HG02938 (cell line): ENCODE data around the gene MYO1F.
"Not testable (repeated sequence)": the region's sequence is repeated elsewhere in the genome, so short reads cannot be mapped to it uniquely, and the experiment has no call there.

Source experiments
- ATAC-seq: cut with Tn5 transposase; IDR thresholded peaks from one replicate; pipeline ENCODE4 v1.9.1; 2021; ENCODE audit warnings: mild to moderate bottlenecking, moderate library complexity; ENCODE audit not compliant: unreplicated experiment

MYO1F gene

DNA sequence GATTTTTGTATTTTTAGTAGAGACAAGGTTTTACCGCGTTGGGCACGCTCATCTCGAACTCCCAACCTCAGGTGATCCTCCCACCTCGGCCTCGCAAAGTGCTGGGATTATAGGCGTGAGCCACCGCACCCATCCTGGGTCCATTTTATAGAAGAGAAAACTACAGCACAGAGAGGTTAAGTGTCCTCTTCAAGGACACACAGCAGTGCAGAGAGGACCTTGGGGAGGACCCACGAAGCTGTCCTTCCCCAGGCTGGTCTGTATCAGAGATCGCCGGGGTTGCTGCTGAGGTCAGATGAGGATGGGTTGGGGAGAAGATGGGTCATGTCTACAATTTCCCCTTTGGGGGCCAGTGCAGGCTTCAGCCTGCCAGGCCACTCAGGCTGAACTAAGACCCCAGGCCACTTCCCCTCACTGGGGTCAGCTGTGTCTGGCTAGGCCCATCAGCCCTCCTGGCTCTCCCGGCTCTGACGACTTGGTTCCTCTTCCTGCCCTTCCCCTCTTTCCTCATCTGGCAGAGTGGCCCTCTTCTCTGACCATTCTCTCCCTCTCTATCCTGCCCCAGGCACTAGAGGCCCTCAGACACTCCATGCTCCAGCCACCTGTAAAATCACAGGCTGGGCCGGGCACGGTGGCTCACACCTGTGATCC lies 9.6 kb downstream of the MYO1F start:
- ATAC-seq: no peak

DNA sequence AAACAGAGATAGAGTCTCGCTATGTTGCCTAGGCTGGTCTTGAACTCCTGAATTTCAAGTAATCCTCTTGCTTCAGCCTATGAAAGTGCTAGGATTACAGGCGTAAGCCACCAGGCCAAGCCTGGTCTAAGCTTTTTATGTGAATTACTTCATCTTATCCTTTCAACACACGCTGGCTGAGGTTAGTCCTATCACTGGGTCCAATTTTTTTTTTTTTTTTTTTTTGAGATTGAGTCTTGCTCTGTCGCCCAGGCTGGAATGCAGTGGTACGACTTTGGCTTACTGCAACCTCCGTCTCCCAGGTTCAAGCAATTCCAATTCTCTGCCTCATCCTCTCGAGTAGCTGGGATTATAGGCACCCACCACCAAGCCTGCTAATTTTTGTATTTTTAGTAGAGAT lies 10.4 kb downstream of the MYO1F start:
- ATAC-seq: no peak

DNA sequence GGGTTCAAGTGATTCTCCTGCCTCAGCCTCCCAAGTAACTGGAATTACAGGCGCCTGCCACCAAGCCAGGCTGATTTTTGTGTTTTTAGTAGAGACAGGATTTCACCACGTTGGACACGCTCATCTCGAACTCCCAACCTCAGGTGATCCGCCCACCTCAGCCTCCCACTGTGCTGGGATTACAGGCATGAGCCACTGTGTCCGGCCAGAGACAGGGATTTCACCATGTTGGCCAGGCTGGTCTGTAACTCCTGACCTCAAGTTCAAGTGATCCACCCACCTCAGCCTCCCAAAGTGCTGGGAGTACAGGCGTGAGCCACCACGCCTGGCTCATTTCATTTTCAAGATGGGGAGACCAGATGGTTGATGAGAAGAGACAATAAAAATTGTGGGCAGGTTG lies 12.4 kb downstream of the MYO1F start:
- not testable (repeated sequence) for ATAC-seq

DNA sequence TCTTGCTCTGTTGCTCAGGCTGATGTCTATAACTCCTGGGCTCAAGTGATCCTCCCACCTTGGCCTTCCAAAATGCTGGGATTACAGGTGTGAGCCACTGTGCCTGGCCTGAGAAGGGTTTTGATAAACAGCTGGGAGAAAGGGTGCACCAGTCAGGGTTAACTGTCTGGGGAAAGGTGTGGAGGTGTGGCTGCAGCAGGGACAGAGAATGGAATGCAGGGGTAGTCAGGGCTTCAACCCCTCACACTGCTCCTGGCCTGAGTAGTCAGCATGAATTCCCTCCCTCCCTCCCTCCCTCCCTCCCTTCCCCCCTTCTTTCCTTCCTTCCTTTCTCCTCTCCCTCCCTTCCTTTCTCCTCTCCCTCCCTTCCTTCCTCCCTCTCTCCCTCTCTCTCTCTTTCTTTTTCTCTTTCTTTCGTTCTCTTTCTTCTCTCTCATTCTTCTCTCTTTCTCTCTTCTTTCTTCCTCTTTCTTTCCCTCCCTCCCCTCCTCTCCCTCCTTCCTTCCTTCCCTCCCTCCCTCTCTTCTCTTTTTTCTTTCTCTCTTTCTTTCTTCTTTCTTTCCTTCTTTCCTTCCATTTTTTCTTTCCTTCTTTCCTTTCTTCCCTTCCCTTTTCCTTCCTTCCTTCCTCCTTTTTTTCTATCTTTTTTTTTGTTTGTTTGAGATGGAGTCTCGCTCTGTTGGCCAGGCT lies 16.0 kb downstream of the MYO1F start:
- no peak for ATAC-seq

DNA sequence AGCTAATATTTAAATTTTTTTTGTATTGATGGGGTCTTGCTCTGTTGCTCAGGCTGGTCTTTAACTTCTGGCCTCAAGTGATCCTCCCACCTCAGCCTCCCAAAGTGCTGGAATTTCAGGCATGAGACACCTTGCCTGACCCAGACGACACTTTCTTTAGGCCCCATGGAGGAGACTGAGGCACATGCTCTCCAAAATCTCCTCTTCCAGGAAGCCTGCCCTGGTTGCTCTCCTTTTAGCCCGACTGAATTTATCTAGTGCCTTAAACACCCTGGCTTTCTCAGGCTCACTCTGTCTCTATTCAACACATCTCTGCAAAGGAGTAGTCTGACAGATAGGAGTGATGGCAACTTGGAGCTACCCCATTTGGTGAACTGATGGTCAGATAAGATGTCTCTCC lies 18.9 kb downstream of the MYO1F start:
- ATAC-seq: no peak

DNA sequence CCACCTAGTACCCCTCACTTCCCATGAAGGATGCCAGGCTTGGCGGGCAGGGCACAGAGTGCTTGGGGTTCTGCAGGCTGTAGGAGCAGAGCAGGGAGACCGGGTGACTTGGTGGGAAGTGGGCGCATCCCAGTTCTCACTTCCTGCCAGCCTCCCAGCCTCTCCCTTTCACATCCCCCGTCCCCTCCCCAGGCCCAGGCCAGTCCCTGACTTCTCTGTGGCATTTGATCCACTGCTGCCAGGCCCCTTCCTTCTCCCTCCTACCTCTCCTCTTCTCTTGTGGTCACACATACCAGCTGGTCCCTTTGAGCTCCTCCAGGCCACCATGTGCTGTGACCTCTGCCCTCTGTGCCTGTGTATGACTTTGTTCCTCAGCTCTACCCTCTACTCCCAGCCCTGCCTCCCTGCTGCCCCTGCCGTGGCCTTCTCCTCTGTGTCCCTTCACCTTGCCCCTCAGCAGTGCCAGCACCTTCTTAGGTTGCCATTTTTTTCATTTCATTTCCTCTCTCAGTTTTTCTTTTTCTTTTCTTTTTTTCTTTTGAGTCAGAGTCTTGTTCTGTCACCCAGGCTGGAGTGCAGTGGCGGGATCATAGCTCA lies 19.5 kb downstream of the MYO1F start:
- no peak for ATAC-seq

DNA sequence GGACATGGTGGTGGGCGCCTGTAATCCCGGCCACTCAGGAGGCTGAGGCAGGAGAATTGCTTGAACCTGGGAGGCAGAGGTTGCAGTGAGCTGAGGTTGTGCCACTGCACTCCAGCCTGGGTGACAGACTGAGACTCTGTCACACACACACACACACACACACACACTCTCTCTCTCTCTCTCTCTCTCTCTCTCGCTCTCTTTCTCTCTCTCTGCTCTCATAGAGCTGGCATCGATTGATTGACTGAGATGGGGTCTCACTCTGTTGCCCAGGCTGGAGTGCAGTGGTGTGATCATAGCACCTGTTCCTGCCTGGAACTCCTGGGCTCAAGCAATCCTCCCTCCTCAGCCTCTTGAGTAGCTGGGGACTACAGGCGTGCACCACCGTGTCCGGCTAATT lies 23.5 kb downstream of the MYO1F start:
- not testable (repeated sequence) for ATAC-seq

DNA sequence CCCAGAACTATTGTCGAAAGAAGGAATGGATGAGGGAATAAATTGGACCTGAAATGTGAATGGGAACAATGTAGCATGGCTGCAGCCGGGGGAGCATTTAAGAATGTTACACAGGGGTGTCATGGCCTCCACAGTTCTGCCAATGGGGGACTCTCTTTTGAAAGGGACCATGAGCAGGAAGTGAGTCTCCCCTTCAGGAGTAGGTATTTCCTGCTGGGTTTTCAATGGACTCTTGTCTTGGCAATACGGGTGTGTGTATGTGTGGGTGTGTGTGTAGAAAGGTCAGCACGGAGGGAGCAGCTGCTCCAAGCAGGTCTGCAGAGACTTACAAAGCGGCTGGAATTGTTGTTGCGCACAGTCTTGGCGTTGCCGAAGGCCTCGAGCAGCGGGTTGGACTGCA lies 24.4 kb downstream of the MYO1F start:
- ATAC-seq: no peak

DNA sequence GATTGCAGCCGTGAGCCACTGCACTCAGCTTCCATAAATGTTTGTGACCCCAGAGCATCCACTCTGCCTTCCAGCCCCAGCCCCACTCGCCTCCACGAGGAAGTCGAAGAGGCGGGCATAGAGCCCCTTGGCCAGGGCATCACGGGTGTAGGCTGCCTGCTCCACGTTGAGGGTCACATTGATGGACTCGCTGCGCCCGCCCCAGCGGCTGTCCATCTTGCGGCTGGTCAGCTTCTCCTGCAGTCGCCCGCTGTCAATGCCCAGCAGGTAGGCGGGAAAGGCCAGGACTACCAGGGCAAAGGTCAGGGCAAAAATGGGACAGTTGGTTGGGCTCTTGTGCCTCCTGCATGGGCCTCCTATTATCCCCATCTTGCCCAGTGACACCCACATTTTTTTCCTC lies 27.2 kb downstream of the MYO1F start:
- ATAC-seq: no peak

DNA sequence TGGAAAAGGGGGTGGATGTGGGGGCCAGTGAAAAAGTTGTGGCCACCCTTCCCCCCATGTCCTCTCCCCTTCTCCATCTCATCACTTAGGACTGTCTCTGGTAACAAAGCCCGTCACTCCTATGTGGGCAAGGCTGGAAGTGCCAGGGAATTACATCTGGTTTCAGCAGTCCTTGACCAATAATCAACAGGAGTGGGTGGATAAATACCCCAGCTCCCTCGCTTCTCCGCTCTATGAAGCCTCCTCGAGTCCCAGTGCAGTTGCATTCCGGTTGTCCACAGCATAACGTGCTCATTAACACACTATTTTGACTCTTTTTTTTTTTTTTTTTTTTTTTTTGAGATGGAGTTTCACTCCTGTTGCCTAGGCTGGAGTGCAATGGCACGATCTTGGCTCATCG lies 31.5 kb downstream of the MYO1F start:
- ATAC-seq: no peak

DNA sequence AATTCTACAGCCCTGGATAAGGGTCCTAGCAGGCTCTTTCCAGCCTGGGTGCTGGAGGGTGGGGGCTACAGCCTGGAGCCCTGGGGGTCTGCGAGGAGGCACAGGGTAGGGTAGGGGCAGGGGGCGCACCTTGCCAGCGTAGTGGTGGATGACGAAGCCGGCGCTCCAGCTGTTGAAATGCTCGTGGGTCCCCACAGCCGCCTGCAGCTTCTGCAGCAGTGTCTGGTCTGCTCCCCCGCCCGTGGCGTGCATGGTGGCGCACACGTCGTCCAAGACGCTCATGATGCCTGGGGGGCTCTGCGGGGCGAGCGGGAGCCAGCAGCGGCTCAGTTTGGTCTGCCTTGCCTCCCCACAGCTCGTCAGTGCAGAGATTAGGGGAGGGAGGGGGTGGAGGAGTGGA lies 33.1 kb downstream of the MYO1F start:
- ATAC-seq: no peak

DNA sequence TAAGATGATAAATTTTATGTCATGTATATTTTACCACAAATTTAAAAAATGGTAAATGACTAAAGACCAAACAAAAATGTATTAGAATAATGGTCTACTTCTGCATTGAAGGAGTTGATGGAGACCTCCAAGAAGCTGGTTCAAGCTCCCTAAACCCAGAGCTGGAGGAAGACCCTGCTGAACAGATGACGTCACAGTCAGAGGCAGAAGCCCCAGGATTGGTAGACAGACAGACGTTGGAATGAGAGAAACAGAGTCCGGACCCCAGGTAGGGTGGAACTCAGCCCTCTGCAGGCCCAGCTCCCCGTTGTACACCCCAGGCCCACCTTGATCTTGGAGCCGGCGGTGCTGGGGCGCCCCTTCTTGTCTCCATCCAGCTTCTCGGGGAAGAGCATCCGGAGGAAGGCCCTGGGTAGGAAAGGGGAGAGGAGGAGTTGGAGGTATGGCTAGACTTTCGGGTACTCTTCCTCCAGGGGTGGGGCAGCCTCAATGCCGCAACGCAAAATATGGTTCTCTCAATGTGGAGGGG lies 37.6 kb downstream of the MYO1F start:
- no peak for ATAC-seq

DNA sequence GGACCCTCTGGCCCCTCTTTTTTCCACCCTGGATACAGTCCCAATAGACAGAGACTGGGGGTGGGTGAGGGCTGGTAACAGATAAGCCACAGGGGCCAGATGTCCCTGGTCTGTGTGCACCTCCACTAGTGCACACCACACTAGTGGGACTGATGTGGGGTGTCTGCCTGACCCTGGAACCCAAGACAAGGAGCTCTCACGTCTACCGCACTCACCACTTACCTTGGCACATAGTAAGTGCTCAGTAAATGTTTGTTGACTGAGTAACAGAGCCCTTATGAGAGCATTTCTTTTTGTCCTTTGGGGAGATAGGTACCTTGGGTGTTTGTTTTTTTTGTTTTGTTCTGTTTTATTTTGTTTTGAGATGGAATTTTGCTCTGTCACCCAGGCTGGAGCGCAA lies 40.1 kb downstream of the MYO1F start:
- ATAC-seq: no peak

DNA sequence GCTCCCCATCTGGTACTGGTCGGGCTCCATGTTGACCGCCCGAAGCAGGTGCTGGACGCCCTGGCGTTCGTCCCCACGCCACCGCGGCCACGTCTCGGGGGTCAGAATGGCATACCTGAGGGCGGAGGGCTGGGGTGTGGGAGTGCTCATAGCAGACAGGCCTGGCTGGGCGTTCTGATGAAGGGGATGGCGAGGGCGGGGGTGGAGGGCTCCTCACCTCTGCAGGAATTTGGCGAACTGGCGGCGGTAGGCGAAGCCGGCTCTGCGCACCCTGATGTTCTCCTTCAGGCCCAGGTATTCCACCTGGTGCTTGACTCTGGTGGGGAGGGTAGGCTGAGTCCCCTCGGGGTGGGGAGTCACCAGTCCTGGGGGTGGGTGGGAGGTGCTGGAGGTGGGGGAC lies 41.0 kb downstream of the MYO1F start:
- no peak for ATAC-seq

DNA sequence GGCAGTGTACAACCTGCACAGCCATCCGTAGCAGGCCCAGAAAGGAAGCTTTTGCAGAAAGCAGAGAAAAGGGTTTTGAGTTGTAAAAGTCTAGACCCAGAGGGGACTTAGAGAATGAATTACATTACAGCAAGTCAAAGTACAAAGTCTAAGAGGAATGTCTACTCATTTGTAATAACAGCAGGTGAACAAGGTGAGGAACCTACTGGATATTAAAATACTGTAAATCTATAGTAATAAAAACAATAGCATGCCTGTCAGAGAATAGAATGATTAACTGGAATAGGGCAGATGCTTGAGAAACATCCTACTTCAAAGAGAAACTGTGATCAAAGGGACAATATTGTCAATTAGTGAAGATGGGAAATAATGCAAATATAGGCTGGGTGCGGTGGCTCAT lies 45.0 kb downstream of the MYO1F start:
- ATAC-seq: no peak

DNA sequence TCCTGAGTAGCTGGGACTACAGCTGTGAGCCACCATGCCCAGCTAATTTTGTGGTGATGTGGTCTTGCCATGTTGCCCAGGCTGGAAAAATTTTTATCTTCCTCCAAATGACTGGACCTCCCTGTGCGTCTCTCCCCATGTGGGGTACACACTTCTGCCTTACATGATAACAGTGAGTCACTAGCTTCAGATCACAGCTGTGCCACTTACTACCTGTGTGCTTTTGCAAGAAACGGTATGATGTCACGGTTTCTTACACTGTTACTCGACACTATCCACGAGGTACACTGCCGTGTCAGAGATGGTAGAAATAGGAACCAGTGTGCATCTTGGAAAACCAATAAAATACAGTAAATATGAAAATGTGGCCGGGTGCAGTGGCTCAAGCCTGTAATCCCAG lies 45.8 kb downstream of the MYO1F start:
- no peak for ATAC-seq

DNA sequence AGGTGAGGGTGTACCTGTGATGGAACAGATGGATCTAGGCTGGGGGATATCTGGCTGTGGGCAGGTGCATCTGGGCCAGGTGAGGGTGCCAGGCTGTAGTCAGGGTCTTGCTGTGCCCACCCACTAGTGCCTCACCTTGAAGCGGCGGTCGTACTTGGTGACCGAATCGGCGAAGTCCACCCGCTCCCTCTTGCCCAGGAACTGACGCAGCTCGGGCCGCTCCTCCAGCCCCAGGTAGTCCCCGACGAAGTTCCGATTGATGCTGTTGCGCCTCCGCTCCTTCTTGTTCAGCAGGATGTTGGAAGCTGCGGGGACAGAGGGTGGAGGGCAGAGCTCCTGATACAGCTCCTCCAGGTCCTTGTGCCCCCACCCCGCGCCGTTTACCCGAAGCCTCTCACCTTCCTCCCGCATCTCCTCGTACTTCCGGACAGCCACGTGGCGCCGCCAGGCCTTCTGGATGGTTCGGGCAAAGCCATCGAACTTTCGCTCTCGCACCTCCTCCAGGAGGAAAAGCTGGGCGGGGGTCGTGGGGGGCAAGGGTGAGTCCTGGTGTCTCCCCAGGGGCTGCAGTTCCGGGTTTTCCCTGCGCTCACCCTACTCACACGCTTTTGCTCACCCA lies 47.1 kb downstream of the MYO1F start:
- ATAC-seq: no peak

DNA sequence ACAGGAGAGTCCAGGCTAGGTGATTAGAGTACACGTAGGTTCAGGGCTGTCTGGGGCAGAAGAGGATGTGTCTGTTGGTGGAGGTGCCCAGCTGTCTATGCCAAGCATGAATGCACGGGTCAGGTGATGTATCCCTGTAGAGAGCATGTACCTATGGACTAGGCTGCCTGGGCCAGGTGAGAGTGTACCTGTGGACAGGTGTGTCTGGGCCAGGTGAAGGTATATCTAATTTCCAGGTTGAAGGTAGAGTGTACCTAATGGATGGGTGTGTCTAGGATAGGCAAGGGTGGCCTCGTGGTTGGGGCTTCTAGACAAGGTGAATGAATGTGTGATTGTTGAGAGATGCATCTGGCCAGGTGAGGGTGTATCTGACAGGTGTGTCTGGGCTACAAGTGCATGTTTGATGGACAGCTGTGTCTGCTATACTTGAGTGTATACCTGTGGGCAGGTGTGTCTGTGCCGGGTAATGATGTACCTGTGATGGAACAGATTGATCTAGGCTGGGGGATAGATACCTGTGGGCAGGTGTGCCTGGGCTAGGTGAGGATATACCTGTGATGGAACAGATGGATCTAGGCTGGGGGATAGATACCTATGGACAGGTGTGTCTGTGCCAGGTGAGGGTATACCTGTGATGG lies 47.8 kb downstream of the MYO1F start:
- ATAC-seq: no peak

DNA sequence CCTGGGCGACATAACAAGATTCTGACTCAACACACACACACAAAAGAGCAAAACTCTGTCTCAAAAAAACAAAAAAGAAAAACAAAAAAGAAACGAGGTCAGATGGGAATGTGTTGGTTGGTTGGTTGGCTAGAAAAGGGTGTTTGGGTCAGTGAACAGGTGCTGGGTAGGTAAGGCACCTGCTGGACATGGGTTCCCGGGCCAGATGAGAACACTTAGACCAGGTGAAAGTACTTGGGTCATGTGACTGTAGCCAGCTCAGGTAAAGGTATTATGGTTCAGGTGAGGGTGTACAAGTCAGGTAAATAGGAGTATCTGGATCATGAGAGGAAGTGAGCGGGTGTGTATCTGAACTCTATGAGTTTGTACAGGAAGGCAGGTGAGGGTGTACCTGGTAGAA lies 48.7 kb downstream of the MYO1F start:
- no peak for ATAC-seq

DNA sequence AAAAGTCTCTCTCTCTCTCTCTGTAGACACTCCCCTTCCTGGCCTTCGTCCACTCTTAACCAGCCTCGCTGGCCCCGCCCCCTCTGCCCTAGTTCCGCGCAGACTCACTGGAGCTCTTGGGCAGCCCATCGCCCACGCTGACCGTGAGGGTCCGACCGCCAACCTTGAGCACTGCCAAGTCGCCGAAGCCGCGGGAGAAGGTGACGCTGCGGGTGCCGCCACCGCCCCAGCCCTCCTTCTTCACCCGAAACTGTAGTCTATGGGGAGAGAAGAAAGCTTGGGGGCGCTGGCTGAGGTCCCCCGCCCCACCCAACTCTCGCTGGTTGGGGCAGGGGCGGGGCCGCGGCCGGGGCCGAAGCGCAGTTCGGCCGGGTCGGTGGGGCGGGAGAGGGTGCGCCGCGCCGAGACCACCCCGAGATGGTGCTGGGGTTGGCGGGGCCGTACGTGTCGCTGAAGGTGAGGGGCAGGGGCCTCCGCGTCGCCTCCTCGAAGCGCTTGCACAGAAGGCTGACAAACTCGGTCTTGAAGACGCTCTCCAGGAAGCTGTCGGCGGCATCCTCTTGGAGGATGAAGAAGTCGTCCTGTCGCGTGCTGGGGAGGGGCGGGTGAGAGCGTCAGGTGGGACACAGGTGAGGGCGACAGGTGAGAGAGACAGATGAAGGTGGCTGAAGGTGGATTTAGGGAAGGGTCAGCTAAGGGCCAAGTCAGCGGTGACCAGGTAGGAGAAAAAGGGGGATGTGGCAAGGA lies 50.7 kb downstream of the MYO1F start:
- no peak for ATAC-seq

DNA sequence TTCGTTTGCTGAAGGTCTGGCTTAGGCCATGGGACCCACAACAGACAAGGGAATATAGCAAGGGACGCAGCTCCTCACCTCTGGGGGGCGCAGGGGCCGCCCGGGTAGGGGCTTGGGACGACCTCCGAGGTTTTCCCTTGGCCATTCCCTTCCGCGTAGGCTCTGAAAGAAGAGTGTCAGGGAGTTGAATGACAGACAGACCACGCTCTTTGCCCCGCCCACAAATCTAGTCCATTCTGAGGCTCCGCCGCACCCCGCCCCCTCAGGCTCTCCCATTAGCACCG lies 51.9 kb downstream of the MYO1F start:
- no peak for ATAC-seq
